Measurements from ENCODE around the gene ADGRV1.

ADGRV1 gene

DNA sequence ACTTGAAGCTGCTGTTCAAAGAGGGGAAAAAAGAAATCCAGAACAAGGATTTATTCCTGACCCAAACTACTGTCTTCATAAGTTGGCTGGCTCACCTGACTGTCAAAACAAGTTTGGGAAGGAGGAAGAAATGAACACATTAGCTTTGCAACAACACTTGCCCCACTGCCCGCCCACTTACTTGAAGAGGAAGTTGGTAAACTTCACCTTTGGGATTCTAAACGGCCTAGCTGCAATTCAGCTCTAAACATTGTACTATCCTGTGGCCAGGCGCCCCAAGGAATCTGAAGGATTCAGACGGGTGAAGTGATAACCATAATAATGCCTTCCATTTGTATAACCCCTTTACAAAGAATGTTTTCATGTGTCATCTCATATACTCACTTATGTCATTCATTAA, 625.1 kb downstream of the ADGRV1 start:
- DNase-seq: no peak

DNA sequence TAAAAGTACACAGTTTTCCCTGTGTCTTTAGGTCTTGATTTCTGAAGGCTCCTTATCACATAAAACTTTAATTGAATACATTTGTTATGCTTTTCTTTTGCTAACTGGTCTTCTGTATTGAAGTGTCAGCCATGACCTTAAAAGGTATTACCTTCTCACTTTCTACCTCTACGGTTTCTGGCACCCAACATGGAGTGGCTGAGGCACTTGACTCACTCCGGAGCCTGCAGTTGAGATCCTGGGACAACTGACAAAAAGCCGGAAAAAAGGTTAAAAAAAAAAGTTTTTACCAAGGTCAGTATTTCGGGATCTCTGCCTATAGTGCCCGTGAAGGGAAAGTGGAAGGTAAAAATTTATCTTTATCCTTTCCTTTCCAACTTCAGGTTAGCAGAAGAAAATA, 627.5 kb downstream of the ADGRV1 start:
- DNase-seq: no peak

DNA sequence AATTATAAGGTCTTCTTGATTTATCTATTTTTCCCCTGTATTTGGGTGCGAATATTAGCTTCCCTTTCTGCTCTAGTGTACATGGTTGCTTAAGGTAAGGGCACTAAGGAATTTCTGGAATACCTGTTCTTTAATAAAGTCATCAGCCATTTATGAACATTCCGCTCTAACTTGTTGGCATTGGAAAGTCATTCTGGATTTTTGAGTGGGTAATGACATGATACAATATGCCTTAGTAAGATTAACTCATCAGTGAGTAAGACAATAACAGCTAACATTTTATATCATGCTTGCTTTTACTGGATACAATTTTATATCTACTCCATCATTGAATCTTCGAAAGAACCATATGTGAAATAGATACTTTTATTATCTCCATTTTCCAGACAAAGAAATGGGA, 628.4 kb downstream of the ADGRV1 start:
- DNase-seq: no peak

DNA sequence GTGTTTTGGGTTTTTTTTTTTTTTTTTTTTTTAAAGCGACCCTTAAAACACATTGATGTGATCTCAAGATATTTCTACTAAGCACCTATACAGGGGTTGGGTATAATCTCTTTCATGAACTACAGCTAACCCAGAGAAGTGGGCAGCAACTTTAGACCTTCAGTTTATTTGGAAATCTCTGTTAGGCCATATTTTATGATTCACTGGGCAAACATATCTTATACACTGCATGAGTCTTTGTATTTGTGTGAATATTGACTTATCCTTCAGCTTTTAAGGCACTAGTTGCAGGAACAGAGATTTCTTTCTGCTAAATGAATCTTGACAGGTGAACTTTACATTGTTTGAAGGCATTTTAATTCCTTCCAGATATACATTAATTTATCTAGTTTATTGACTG, 630.2 kb downstream of the ADGRV1 start:
- no peak for DNase-seq

DNA sequence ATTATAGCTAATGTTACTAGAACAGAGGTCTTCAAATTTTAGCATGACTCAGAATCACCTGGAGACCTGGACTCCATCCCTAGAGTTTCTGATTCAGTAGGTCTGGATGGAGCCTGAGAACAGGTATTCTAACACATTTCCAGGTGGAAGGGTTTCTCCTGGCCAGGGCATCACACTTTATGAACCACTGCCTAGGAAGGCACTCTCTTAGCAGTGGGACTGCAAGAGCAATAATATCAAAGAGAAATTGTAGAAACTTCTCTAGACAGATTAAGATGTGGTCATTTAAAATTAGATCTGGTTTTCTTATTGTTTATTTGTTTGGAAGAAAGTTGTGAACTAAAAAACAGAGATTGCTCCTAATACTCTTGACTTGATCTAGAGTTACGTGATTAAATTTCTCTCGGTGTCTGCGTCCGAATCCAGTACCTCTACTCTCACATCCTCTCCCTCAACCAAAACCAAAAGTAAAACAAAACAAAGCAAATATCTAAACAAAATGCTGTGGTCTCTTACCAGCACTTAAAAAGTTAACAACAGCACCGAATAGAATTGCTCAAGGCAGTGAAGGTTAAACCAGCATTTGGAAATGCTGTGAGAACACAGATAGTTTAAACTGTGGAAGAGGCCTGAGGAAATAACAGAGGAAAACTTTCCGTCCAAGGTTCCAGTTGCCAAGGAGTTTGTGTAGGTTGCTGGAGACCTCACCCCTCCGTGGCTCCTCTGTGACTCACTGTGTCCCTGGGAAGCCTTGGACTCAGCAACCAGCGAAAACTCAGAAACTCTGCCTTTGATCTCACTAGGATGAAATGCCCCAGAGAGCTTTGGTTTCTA, 631.1 kb downstream of the ADGRV1 start:
- DNase-seq: no peak

DNA sequence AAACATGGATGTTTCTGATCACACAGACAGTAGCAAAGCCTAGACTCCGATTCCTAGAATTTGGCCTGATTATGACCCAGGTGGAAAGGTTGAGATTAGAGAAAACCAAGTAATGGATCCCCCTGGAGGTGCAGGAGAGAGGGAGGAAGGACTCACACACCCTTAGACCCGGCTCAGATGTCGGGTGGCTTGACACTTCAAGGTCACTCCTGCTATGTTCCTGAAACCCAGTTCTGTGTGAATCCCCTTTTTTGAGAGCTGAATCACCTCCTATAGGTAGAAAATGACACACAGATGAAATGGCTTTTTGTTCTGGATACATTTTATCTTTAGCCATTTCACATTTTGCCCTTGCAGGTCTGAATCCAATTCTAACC, 631.7 kb downstream of the ADGRV1 start:
- DNase-seq: no peak

DNA sequence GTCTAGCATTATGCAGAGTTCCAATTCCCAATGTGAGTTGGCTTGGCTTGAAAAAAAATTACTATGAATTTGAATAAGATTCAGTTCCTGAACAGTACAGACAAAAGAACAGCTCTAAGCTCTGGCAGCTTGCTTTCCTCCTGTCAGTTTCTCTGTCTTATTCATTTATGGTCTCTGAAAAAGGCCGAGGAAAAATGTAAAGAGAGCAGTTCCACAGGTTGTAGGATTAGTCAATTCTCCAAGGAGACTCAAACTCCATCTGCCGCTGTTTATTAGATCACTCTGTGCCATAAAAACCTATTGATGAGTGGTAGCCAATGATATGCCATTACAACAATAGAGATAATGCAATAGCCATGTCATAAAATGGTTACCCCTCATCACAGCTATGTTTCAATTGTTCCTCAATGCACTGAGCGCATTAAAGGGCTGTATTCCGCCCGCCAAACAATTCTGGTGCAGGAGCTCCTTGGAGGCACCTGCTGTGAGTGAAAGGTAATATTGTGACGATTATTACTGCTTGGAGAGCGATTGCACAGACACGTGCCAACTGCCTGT, 636.3 kb downstream of the ADGRV1 start:
- DNase-seq: no peak

DNA sequence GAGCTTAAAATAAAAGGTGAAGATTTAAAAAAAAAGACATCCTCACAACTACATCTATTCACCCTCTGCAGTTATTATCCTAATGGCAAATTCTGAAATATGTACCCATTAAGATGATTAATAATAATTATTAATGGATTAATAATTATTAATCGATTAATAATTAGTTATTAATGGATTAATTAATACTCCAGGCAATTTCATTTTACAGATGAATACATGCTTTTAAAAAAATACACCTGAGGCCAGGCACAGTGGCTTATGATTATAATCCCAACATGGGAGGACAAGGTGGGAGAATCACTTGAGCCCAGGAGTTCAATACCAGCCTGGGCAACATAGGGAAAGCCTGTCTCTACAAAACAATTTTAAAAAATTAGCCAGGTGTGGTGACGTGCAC, 642.1 kb downstream of the ADGRV1 start:
- no peak for DNase-seq

DNA sequence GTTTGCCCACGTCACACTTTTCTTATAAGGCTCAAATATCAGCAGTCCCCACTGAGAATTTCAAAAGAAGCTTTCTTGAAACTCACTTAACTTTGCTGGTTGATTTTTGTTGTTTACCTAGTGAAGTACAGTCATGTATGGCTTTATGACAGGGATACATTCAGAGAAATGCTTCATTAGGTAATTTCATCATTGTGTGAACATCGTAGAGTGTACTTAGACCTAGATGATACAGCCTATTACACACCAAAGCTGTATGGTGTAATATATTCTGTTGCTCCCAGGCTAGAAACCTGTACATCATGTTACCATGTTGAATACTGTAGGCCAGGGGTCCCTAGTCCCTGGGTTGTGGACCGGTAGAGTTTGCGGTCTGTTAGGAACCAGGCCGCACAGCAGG, 647.5 kb downstream of the ADGRV1 start:
- DNase-seq: no peak

DNA sequence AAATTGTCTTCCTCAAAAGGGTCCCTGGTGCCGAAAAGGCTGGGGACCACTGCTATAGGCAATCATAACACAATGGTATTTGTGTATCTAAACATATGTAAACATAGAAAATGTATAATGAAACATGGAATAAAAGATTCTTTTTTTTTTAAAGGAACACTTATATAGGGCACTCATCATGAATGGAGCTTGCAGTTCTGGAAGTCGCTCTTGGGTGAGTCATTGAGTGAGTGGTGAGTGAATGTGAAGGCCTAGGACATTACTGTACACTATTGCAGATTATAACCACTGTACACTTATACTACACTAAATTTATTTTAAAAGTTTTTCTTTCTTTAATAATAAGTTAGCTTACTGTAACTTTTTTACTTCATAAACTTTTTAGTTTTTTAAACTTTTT, 648.1 kb downstream of the ADGRV1 start:
- no peak for DNase-seq

DNA sequence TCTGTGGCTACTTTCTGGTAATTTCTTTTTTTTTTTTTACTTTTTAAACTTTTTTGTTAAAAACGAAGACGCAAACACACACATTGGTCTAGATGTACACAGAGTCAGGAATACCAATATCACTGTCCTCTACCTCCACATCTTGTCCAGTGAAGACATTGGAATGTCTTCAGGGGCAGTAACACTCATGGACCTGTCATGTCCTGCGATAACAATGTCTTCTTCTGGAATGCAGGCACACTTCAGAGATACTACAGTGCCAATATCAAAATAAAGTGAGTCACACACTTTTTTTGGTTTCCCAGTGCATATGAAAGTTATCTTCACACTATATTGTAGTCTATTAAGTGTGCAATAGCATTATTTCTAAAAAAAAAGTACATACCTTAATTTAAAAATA, 648.7 kb downstream of the ADGRV1 start:
- DNase-seq: no peak

DNA sequence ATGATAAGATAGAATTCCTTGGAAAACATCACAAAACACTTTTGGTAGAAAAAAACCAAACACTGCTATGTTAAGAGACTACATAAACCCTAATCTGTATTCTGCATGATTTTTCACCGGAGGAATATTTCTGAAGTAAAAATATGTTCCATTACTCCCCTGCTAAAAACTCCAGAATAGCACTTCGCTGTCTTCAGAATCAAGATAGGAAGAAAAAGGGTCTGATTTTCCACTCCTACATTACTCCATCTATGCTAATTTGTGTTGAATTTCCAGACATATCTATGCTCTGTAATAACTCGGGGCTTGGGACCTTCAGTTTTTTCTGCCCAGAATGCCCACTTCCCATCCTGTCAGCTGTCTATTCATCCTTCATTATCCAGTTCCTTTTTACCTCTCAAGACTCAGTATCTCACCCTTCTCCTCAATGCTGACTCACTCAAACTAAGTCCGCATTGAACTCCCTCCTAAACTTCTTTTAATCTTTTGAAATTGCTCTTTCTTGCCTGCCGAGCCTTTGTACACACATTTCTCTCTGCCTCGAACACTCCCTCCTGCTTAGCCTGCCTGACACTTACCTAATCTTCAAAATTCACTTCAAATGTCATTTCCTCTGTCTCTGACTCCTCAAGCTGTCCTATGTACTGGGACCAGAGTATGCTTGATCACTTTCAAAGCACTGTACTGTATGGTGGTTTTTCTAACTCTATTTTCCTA, 653.6 kb downstream of the ADGRV1 start:
- DNase-seq: no peak

DNA sequence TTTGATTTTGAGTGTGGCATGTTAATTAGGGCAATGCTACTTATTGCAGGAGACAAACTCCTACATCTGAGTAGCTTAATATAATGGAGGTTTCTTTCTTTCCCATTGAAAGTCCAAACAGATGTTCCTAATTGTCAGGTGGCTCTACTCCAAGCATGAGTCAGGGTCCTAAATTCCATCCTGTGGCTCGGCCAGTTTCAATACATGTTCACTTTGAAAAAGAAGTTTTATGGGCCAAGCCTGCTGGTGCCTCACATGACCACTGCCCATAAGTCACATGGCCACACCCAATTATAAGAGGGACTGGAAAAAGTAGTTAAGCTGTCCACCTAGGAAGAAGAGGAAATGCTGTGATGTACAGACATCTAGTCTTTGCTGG, 654.1 kb downstream of the ADGRV1 start:
- no peak for DNase-seq
